C4-2B (cell line): ENCODE results near the gene GTF3C6.

Source experiments
- ZFX ChIP-seq: fragments of 450-650 bp; IDR thresholded peaks from 2 replicates; pipeline ENCODE4 v1.6.1; 2017
- TF ChIP-seq, protein P1 (sequence below): fragments of 450-650 bp; conservative IDR thresholded peaks from 2 replicates; pipeline ENCODE4 v1.5.1; 2017; ENCODE audit warnings: mild to moderate bottlenecking

DNA sequence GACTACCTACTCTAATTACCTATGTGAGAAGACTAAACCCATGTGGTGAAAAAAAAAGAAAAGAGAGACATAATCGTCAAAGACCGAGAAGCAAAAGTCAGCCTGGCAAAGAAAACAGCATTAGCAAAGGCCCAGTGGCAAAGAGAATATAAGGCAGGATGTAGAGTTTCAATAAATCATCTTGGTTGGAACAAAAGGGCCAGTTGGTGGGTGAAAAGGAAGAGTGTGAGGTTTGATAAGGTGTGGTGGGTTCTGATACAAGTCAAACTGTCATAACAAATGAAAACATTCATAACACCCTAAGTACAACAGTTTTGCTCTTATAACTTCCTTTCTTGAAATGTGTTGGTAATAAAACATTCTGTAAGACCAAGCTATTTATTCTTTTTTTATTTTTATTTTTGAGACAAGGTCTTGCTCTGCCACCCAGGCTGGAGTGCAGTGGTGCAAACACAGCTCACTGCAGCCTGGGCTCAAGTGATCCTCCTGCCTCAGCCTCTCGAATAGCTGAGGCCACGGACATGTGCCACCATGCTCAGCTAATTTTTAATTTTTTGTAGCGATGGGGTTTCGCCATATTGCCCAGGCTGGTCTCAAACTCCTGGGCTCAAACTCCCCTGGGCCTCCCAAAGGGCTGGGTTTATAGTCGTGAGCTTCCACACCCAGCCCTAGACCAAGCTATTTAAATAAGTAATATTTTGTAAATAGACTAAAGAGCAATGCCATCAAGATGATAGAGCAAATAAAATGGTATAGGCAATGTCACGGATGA, 18.9 kb upstream of the GTF3C6 start:
- TF ChIP-seq, protein P1, sequence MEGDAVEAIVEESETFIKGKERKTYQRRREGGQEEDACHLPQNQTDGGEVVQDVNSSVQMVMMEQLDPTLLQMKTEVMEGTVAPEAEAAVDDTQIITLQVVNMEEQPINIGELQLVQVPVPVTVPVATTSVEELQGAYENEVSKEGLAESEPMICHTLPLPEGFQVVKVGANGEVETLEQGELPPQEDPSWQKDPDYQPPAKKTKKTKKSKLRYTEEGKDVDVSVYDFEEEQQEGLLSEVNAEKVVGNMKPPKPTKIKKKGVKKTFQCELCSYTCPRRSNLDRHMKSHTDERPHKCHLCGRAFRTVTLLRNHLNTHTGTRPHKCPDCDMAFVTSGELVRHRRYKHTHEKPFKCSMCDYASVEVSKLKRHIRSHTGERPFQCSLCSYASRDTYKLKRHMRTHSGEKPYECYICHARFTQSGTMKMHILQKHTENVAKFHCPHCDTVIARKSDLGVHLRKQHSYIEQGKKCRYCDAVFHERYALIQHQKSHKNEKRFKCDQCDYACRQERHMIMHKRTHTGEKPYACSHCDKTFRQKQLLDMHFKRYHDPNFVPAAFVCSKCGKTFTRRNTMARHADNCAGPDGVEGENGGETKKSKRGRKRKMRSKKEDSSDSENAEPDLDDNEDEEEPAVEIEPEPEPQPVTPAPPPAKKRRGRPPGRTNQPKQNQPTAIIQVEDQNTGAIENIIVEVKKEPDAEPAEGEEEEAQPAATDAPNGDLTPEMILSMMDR, result no peak
- no peak for TF ChIP-seq ZFX
